HG03442 (cell line): Measurements from ENCODE around the gene DNAJC18.
A peak's percentile ranks its signal among the peaks of the same experiment; 100 is the strongest.
"Not testable (repeated sequence)": the region's sequence is repeated elsewhere in the genome, so short reads cannot be mapped to it uniquely, and the experiment has no call there.

ENCODE experiments used
- ATAC-seq: cut with Tn5 transposase; IDR thresholded peaks from one replicate; pipeline ENCODE4 v1.9.1; 2021; ENCODE audit warnings: mild to moderate bottlenecking, moderate library complexity; ENCODE audit not compliant: unreplicated experiment

The DNAJC18 gene

GRCh38 chr5:139439013-139439903, at the start of gene DNAJC18:
Gene DNAJC18, minus strand, starts transcription at chr5:139439525. Its CDS starts 80 bp downstream, at chr5:139439445.
- ATAC-seq = peak; percentile 86

- ATAC-seq = no peak
These were observed 48.9 kb upstream of the DNAJC18 start for GRCh38 chr5:139488260-139488659.

GRCh38 chr5:139486201-139486600, 46.9 kb upstream of the DNAJC18 start:
- no peak for ATAC-seq

GRCh38 chr5:139482890-139483208, 43.5 kb upstream of the DNAJC18 start:
- not testable (repeated sequence) for ATAC-seq

- peak; percentile 50 for ATAC-seq
These were observed 42.9 kb upstream of the DNAJC18 start, which contains the start of gene STING1 for GRCh38 chr5:139482050-139482889. Gene STING1, minus strand, starts transcription at chr5:139482758. Its CDS starts 1,054 bp downstream, at chr5:139481704.

- peak; percentile 25 for ATAC-seq
These were observed 42.3 kb upstream of the DNAJC18 start for GRCh38 chr5:139481580-139482049.

GRCh38 chr5:139481122-139481533, 41.8 kb upstream of the DNAJC18 start:
- ATAC-seq = no peak

GRCh38 chr5:139479729-139480128, 40.4 kb upstream of the DNAJC18 start:
- ATAC-seq = not testable (repeated sequence)

- not testable (repeated sequence) for ATAC-seq
These were observed 39.5 kb upstream of the DNAJC18 start for GRCh38 chr5:139478657-139479423.

GRCh38 chr5:139475865-139476617, 36.7 kb upstream of the DNAJC18 start:
- ATAC-seq = no peak

- ATAC-seq = no peak
These were observed 35.8 kb upstream of the DNAJC18 start for GRCh38 chr5:139474890-139475791.

- no peak for ATAC-seq
These were observed 34.2 kb upstream of the DNAJC18 start for GRCh38 chr5:139473565-139473964.

- ATAC-seq = no peak
These were observed 33.8 kb upstream of the DNAJC18 start for GRCh38 chr5:139473105-139473504.

- ATAC-seq = no peak
These were observed 33.2 kb upstream of the DNAJC18 start for GRCh38 chr5:139472386-139473030.

- no peak for ATAC-seq
These were observed 31.5 kb upstream of the DNAJC18 start, which contains the start of gene SMIM33 for GRCh38 chr5:139470821-139471300. Gene SMIM33, plus strand, starts transcription at chr5:139471004. Its CDS starts 118 bp downstream, at chr5:139471122.

GRCh38 chr5:139468421-139468931, 29.2 kb upstream of the DNAJC18 start:
- no peak for ATAC-seq

GRCh38 chr5:139462586-139463276, 23.4 kb upstream of the DNAJC18 start, which contains the start of gene ECSCR:
Gene ECSCR, minus strand, starts transcription at chr5:139462743. Its CDS starts 73 bp downstream, at chr5:139462670.
- ATAC-seq = no peak
